Myocyte (in vitro differentiated cells): Measurements from ENCODE around the gene RIMBP3B. TPM values are rescaled to one million over a fixed set of nuclear protein-coding genes. Genes with fewer than 3 reads are reported as not detected.
"Not testable (repeated sequence)": the region's sequence is repeated elsewhere in the genome, so short reads cannot be mapped to it uniquely, and the experiment has no call there.

Experiments
- DNase-seq: peaks from one replicate; pipeline ENCODE4 v3.0.0-alpha.2; 2012; ENCODE audit warnings: low read depth
- total RNA-seq: library from RNA; depleted of rRNA; stranded (reverse); fragments of >200 nt; gene quantifications from 2 replicates; pipeline ENCODE4 v1.2.3, GENCODE V29; 2014

The RIMBP3B gene
- total RNA-seq, 1 donor from 2014 or later = 0.80 TPM

GRCh38 chr22:21417853-21418252 lies 34.3 kb downstream of the RIMBP3B start:
- not testable (repeated sequence) for DNase-seq

GRCh38 chr22:21418974-21419638 lies 35.6 kb downstream of the RIMBP3B start:
- not testable (repeated sequence) for DNase-seq

- DNase-seq = not testable (repeated sequence)
Observed at GRCh38 chr22:21420180-21420763, 36.7 kb downstream of the RIMBP3B start.

GRCh38 chr22:21424084-21424709 lies 40.6 kb downstream of the RIMBP3B start:
- not testable (repeated sequence) for DNase-seq

- DNase-seq = not testable (repeated sequence)
Observed at GRCh38 chr22:21434378-21435233, 51.1 kb downstream of the RIMBP3B start.

- not testable (repeated sequence) for DNase-seq
Observed at GRCh38 chr22:21435998-21436810, 52.7 kb downstream of the RIMBP3B start.

GRCh38 chr22:21438013-21438412 lies 54.5 kb downstream of the RIMBP3B start:
- DNase-seq = not testable (repeated sequence)

Other genes with a start within 250 kb of the RIMBP3B start
- gene HIC2, start 33.6 kb downstream of the RIMBP3B start, total RNA-seq = 1.9 and 2.3 TPM in 2 replicates
- 0.52 and 0.75 TPM in 2 replicates for gene TMEM191C, start 83.6 kb downstream of the RIMBP3B start, total RNA-seq
- gene RIMBP3C, start 167.7 kb downstream of the RIMBP3B start, total RNA-seq = 0.42 TPM in 1 of 2 replicates, not detected in the other
- 70.4 TPM in 2 replicates for gene UBE2L3, start 184.0 kb downstream of the RIMBP3B start, total RNA-seq
- gene YDJC, start 246.3 kb downstream of the RIMBP3B start, total RNA-seq = 13.3 and 20.4 TPM in 2 replicates
- 0.13 and 0.57 TPM in 2 replicates for gene CCDC116, start 249.0 kb downstream of the RIMBP3B start, total RNA-seq